ENCODE results near the gene IFI27L2.

Gene IFI27L2

GRCh38 chr14:94113908-94114588 is 15.4 kb downstream of the IFI27L2 start:
- TF ChIP-seq CTCF (IDR thresholded peaks at IDR 0.05): no peak

DNA sequence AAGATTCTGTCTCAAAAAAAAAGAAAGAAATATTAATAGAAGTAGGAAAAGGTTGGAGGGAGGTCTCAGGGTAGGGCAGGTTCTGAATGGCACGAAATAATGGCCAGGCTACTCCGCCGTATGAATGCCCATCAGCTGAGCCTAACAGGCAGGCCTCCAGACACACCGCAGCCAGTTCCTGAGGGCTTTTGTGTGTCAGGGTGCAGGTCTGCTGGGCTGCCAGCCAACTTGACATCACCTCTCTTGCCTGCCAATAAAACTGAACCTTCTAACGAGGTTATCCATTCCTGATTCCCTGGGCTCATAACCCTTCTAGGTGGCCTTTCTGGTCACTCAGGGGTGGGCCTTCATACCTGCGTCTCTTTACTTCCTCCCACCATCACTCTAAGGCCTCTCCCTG is 15.9 kb downstream of the IFI27L2 start:
- TF ChIP-seq CTCF (IDR thresholded peaks at IDR 0.05): no peak

DNA sequence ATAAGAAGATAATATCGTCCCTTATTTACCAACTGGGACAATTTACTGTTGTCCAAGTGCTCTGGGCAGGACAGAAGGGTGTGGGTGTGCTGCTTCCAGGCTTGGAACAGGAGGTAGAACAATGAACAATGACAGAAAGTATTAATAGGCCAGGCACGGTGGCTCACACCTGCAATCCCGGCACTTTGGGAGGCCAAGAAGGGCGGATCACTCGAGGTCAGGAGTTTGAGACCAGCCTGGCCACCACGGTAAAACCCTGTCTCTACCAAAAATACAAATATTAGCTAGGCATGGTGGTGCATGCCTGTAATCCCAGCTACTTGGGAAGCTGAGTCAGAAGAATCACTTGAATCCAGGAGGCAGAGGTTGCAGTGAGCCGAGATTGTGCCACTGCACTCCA is 16.3 kb downstream of the IFI27L2 start:
- TF ChIP-seq CTCF (IDR thresholded peaks at IDR 0.05): no peak

- TF ChIP-seq CTCF (IDR thresholded peaks at IDR 0.05): no peak
Observed at GRCh38 chr14:94112513-94113063, 16.8 kb downstream of the IFI27L2 start.

DNA sequence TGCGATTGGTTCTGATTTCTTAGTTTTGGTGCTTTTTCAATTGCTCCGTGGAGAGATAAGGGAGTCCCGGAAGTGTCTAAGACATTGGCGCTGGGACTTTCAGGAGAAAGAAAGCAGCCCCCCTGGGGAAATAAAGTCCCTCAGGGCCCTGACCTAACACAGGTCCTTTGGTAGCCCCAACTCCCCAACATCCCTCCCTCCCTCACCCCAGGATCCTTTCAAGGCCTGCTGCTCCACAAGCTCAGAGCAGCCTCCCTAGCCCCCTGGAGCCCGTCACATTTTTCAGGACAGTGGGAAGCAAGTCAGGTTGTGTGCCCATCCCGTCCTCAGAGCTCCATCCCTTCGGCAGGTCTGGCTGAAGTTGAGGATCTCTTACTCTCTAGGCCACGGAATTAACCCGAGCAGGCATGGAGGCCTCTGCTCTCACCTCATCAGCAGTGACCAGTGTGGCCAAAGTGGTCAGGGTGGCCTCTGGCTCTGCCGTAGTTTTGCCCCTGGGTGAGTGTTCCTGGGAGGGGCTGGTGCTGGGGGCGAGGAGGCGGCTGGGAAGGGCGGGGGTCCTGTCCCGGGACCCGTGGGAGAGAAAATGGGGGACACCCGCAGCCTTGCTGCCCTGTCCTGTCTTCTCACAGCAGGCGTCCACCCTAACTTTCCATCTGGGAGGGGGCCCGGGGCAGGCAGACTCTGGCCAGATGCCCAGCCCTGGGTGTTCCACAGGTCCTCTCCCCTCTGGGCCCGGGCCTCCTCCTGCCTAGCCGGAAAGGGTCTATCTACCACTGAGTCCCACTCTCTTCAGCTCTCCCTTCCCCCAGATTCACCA is 17.9 kb downstream of the IFI27L2 start:
- TF ChIP-seq CTCF (IDR thresholded peaks at IDR 0.05): no peak

- TF ChIP-seq CTCF (IDR thresholded peaks at IDR 0.05): no peak
Observed at GRCh38 chr14:94110552-94111181, 18.7 kb downstream of the IFI27L2 start, which contains the start of gene IFI27. TSS of gene IFI27 (plus strand) at chr14:94110736.

DNA sequence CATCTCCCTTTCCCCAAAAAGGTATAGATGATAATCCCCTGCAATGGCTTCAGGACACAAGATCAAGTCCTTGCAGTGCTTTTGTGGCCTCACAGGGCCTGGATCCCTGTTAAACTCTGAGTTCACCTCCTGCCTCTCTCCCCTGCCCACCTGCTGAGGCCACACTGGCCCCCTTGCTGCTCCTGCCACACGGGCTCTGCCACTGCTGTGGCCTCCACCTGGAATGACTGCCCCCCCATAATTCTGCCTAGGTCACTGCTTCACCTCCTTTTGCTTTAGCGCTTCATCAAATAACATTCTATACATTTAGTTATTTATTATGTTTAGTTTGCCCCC is 19.5 kb downstream of the IFI27L2 start:
- TF ChIP-seq CTCF (IDR thresholded peaks at IDR 0.05): no peak

Data from LNCAP (cell line).